AG10803 (cell line): ENCODE data around the gene GPSM1.

ENCODE experiments used
- DNase-seq: peaks from one replicate; pipeline ENCODE4 v3.0.0; 2010; ENCODE audit warnings: low read depth
- H3K4me3 ChIP-seq: 2 replicates; pipeline ENCODE4 v1.5.1; 2011; ENCODE audit warnings: mild to moderate bottlenecking, low read length, control low read depth
- CTCF ChIP-seq: conservative IDR thresholded peaks from 2 replicates; pipeline ENCODE4 v1.5.1; 2011; ENCODE audit warnings: mild to moderate bottlenecking, low read length, control low read depth, inconsistent platforms

GPSM1 gene

GRCh38 chr9:136366826-136367225 is 39.5 kb downstream of the GPSM1 start:
- no peak overlapping the region for H3K4me3 ChIP-seq
- no peak for DNase-seq
- TF ChIP-seq CTCF: no peak

- no peak for DNase-seq
- H3K4me3 ChIP-seq: no peak overlapping the region
- TF ChIP-seq CTCF: no peak
Observed at GRCh38 chr9:136367296-136368145, 40.2 kb downstream of the GPSM1 start.

- H3K4me3 ChIP-seq: no peak overlapping the region
- DNase-seq: no peak
- TF ChIP-seq CTCF: no peak
Observed at GRCh38 chr9:136368190-136368589, 40.9 kb downstream of the GPSM1 start.

GRCh38 chr9:136370037-136370436 is 42.7 kb downstream of the GPSM1 start:
- no peak for DNase-seq
- H3K4me3 ChIP-seq: no peak overlapping the region
- TF ChIP-seq CTCF: no peak

- no peak for DNase-seq
- H3K4me3 ChIP-seq: no peak overlapping the region
- TF ChIP-seq CTCF: no peak
Observed at GRCh38 chr9:136370687-136371532, 43.6 kb downstream of the GPSM1 start.

- H3K4me3 ChIP-seq: no peak overlapping the region
- TF ChIP-seq CTCF: no peak
- DNase-seq: no peak
Observed at GRCh38 chr9:136371533-136371880, 44.2 kb downstream of the GPSM1 start.

- DNase-seq: no peak
- no peak for TF ChIP-seq CTCF
- H3K4me3 ChIP-seq: no peak overlapping the region
Observed at GRCh38 chr9:136372006-136372405, 44.7 kb downstream of the GPSM1 start.
